ENCODE results near the gene CADM1. TPM values are rescaled to one million over a fixed set of nuclear protein-coding genes. Genes with fewer than 3 reads are reported as not detected.

Gene CADM1
- total RNA-seq, 1 experiment from 2014 or later = 15.5 TPM

GRCh38 chr11:115154355-115154736, 349.9 kb downstream of the CADM1 start:
- H3K4me3 ChIP-seq (ENCODE audit: insufficient read depth, low read depth, low read length) = no peak overlapping the region
- no peak for DNase-seq
- no peaks in the 10 kb centered on the region for H3K27me3 ChIP-seq (ENCODE audit: control insufficient read depth, insufficient read depth, low read length)
- H3K36me3 ChIP-seq (replicated peaks; ENCODE audit: control insufficient read depth, insufficient read depth, low read length) = no peaks in the 10 kb centered on the region

GRCh38 chr11:115153731-115154354, 350.4 kb downstream of the CADM1 start:
- DNase-seq = no peak
- H3K36me3 ChIP-seq (replicated peaks; ENCODE audit: control insufficient read depth, insufficient read depth, low read length) = no peaks in the 10 kb centered on the region
- no peak overlapping the region for H3K4me3 ChIP-seq (ENCODE audit: insufficient read depth, low read depth, low read length)
- no peaks in the 10 kb centered on the region for H3K27me3 ChIP-seq (ENCODE audit: control insufficient read depth, insufficient read depth, low read length)

- Histone ChIP-seq H3K4me3 (ENCODE audit: insufficient read depth, low read depth, low read length) (no peak overlapping the region), H3K36me3 (replicated peaks; ENCODE audit: control insufficient read depth, insufficient read depth, low read length) (no peaks in the 10 kb centered on the region), H3K27me3 (ENCODE audit: control insufficient read depth, insufficient read depth, low read length) (no peaks in the 10 kb centered on the region)
- DNase-seq = no peak
Observed at GRCh38 chr11:115153135-115153534, 351.1 kb downstream of the CADM1 start.

- DNase-seq = no peak
- Histone ChIP-seq H3K4me3 (ENCODE audit: insufficient read depth, low read depth, low read length) (no peak overlapping the region), H3K36me3 (replicated peaks; ENCODE audit: control insufficient read depth, insufficient read depth, low read length) (no peaks in the 10 kb centered on the region), H3K27me3 (ENCODE audit: control insufficient read depth, insufficient read depth, low read length) (no peaks in the 10 kb centered on the region)
Observed at GRCh38 chr11:115151010-115151409, 353.2 kb downstream of the CADM1 start.

- no peak for DNase-seq
- H3K36me3 ChIP-seq (replicated peaks; ENCODE audit: control insufficient read depth, insufficient read depth, low read length) = no peaks in the 10 kb centered on the region
- no peaks in the 10 kb centered on the region for H3K27me3 ChIP-seq (ENCODE audit: control insufficient read depth, insufficient read depth, low read length)
- H3K4me3 ChIP-seq (ENCODE audit: insufficient read depth, low read depth, low read length) = no peak overlapping the region
Observed at GRCh38 chr11:115148691-115149090, 355.5 kb downstream of the CADM1 start.

GRCh38 chr11:115148101-115148500, 356.1 kb downstream of the CADM1 start:
- no peak for DNase-seq
- no peak overlapping the region for H3K4me3 ChIP-seq (ENCODE audit: insufficient read depth, low read depth, low read length)
- H3K27me3 ChIP-seq (ENCODE audit: control insufficient read depth, insufficient read depth, low read length) = no peaks in the 10 kb centered on the region
- no peaks in the 10 kb centered on the region for H3K36me3 ChIP-seq (replicated peaks; ENCODE audit: control insufficient read depth, insufficient read depth, low read length)

- no peak overlapping the region for H3K4me3 ChIP-seq (ENCODE audit: insufficient read depth, low read depth, low read length)
- no peak for DNase-seq
- no peaks in the 10 kb centered on the region for H3K27me3 ChIP-seq (ENCODE audit: control insufficient read depth, insufficient read depth, low read length)
- no peaks in the 10 kb centered on the region for H3K36me3 ChIP-seq (replicated peaks; ENCODE audit: control insufficient read depth, insufficient read depth, low read length)
Observed at GRCh38 chr11:115147243-115147807, 356.9 kb downstream of the CADM1 start.

- no peak overlapping the region for H3K4me3 ChIP-seq (ENCODE audit: insufficient read depth, low read depth, low read length)
- DNase-seq = no peak
- no peaks in the 10 kb centered on the region for H3K36me3 ChIP-seq (replicated peaks; ENCODE audit: control insufficient read depth, insufficient read depth, low read length)
- H3K27me3 ChIP-seq (ENCODE audit: control insufficient read depth, insufficient read depth, low read length) = no peaks in the 10 kb centered on the region
Observed at GRCh38 chr11:115146425-115146824, 357.8 kb downstream of the CADM1 start.

GRCh38 chr11:115145324-115145723, 358.9 kb downstream of the CADM1 start:
- H3K36me3 ChIP-seq (replicated peaks; ENCODE audit: control insufficient read depth, insufficient read depth, low read length) = no peaks in the 10 kb centered on the region
- H3K27me3 ChIP-seq (ENCODE audit: control insufficient read depth, insufficient read depth, low read length) = no peaks in the 10 kb centered on the region; the same call in 1 of the 2 replicates
- no peak for DNase-seq
- no peak overlapping the region for H3K4me3 ChIP-seq (ENCODE audit: insufficient read depth, low read depth, low read length)

- Histone ChIP-seq H3K27me3 (ENCODE audit: control insufficient read depth, insufficient read depth, low read length) (no peaks in the 10 kb centered on the region; the same call in 1 of the 2 replicates), H3K36me3 (replicated peaks; ENCODE audit: control insufficient read depth, insufficient read depth, low read length) (no peaks in the 10 kb centered on the region), H3K4me3 (ENCODE audit: insufficient read depth, low read depth, low read length) (no peak overlapping the region)
- DNase-seq = no peak
Observed at GRCh38 chr11:115144914-115145313, 359.3 kb downstream of the CADM1 start.

- no peaks in the 10 kb centered on the region for H3K36me3 ChIP-seq (replicated peaks; ENCODE audit: control insufficient read depth, insufficient read depth, low read length)
- no peaks in the 10 kb centered on the region; the same call in 1 of the 2 replicates for H3K27me3 ChIP-seq (ENCODE audit: control insufficient read depth, insufficient read depth, low read length)
- peak; percentile 53 for DNase-seq
Observed at GRCh38 chr11:115144014-115144413, 360.2 kb downstream of the CADM1 start.

GRCh38 chr11:115141231-115142114, 362.7 kb downstream of the CADM1 start:
- Histone ChIP-seq H3K36me3 (replicated peaks; ENCODE audit: control insufficient read depth, insufficient read depth, low read length) (no peaks in the 10 kb centered on the region), H3K4me3 (ENCODE audit: insufficient read depth, low read depth, low read length) (no peak overlapping the region), H3K27me3 (ENCODE audit: control insufficient read depth, insufficient read depth, low read length) (no peaks in the 10 kb centered on the region; the same call in 1 of the 2 replicates)
- no peak for DNase-seq

More at GRCh38 chr11:115144014-115144413, 360.2 kb downstream of the CADM1 start:
- H3K4me3 ChIP-seq (ENCODE audit: insufficient read depth, low read depth, low read length) = no peak overlapping the region

- no peaks in the 10 kb centered on the region; the same call in 1 of the 2 replicates for H3K27me3 ChIP-seq (ENCODE audit: control insufficient read depth, insufficient read depth, low read length)
- H3K36me3 ChIP-seq (replicated peaks; ENCODE audit: control insufficient read depth, insufficient read depth, low read length) = no peaks in the 10 kb centered on the region
- DNase-seq = no peak
- H3K4me3 ChIP-seq (ENCODE audit: insufficient read depth, low read depth, low read length) = no peak overlapping the region
Observed at GRCh38 chr11:115135936-115136335, 368.3 kb downstream of the CADM1 start.

- Histone ChIP-seq H3K36me3 (replicated peaks; ENCODE audit: control insufficient read depth, insufficient read depth, low read length) (no peaks in the 10 kb centered on the region), H3K27me3 (ENCODE audit: control insufficient read depth, insufficient read depth, low read length) (no peaks in the 10 kb centered on the region), H3K4me3 (ENCODE audit: insufficient read depth, low read depth, low read length) (no peak overlapping the region)
- no peak for DNase-seq
Observed at GRCh38 chr11:115134926-115135325, 369.3 kb downstream of the CADM1 start.

All from H7 (cell line).